ENCODE measurements around the gene SLC9A6.

GRCh38 chrX:135975421-135975820 is 9.8 kb upstream of the SLC9A6 start:
- TF ChIP-seq CTCF (IDR thresholded peaks at IDR 0.05; ENCODE audit: low read length): no peak
- no peak for TF ChIP-seq EZH2phosphoT487 (IDR thresholded peaks at IDR 0.05; ENCODE audit: low read length)
- no peak for TF ChIP-seq EZH2 (optimal IDR thresholded peaks at IDR 0.05; ENCODE audit: low read depth, low read length)
